Measurements from ENCODE around the gene WAC.

- TF ChIP-seq CTCF (IDR thresholded peaks at IDR 0.05; ENCODE audit: low read length) (no peak), EZH2 (IDR thresholded peaks at IDR 0.05; ENCODE audit: borderline replicate concordance, low read length) (no peak)
Measured at GRCh38 chr10:28631896-28632583, 99.1 kb downstream of the WAC start.
